ENCODE measurements around the gene HOXB2. TPM values are rescaled to one million over a fixed set of nuclear protein-coding genes. Genes with fewer than 3 reads are reported as not detected.

The HOXB2 gene
- total and polyA plus RNA-seq, 9 of the 15 experiments (the other 6 are each of a cell fraction or from before 2014, with no cell fraction given) = 2.1 to 97.7 (median 21.2) TPM

DNA sequence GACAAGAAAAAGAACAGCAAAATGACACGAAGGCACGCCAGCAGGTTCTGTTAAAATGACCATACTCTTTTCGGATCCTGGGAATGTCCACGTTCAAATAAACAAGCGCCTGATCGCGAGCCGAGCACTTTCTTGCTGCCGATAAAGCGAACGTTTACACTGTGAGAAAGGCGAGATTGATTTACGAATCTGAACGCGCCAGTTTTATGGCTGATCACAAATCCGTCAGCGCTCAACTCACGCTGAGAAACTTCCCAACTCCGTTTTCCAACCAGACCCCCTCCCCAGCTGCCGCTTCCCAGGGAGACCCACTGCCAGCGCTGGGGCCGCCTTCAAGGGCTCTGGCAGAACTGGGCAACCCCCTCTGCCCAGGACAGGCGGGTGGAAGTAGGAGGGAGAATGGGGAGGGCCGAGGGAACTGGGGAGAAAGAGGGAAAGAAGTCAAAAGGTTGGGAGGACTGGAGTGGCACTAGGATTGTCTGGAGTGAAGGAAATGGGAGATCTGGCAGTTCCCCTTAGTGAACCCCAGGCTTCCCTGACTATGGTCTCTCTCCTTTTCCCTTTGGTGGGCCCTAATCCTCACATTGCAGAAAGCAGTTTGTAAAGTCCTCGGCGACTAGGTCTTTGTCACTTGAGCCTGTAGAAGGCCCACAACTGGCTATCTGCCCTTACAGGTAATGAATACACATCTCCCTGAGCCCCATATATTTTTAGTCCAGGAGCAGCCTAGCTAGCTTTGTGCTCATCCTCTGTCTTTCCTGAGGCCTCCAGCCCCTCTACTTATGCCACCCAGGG is 26.3 kb upstream of the HOXB2 start (continued):
- TF ChIP-seq ZNF77 (CRISPR knock-in tag; IDR thresholded peaks at IDR 0.05) = no peak
- TF ChIP-seq, protein P1, sequence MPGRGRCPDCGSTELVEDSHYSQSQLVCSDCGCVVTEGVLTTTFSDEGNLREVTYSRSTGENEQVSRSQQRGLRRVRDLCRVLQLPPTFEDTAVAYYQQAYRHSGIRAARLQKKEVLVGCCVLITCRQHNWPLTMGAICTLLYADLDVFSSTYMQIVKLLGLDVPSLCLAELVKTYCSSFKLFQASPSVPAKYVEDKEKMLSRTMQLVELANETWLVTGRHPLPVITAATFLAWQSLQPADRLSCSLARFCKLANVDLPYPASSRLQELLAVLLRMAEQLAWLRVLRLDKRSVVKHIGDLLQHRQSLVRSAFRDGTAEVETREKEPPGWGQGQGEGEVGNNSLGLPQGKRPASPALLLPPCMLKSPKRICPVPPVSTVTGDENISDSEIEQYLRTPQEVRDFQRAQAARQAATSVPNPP (IDR thresholded peaks at IDR 0.05; ENCODE audit: borderline replicate concordance, insufficient read depth, insufficient read length) = no peak
- TF ChIP-seq, protein P2, sequence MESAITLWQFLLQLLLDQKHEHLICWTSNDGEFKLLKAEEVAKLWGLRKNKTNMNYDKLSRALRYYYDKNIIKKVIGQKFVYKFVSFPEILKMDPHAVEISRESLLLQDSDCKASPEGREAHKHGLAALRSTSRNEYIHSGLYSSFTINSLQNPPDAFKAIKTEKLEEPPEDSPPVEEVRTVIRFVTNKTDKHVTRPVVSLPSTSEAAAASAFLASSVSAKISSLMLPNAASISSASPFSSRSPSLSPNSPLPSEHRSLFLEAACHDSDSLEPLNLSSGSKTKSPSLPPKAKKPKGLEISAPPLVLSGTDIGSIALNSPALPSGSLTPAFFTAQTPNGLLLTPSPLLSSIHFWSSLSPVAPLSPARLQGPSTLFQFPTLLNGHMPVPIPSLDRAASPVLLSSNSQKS (CRISPR knock-in tag; IDR thresholded peaks at IDR 0.05) = no peak
- no peak for TF ChIP-seq ZNF512 (tag; IDR thresholded peaks at IDR 0.05)
- TF ChIP-seq SIN3B (IDR thresholded peaks at IDR 0.05; ENCODE audit: low read depth) = no peak
- TF ChIP-seq, protein P3, sequence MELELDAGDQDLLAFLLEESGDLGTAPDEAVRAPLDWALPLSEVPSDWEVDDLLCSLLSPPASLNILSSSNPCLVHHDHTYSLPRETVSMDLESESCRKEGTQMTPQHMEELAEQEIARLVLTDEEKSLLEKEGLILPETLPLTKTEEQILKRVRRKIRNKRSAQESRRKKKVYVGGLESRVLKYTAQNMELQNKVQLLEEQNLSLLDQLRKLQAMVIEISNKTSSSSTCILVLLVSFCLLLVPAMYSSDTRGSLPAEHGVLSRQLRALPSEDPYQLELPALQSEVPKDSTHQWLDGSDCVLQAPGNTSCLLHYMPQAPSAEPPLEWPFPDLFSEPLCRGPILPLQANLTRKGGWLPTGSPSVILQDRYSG (tag; conservative IDR thresholded peaks at IDR 0.05; ENCODE audit: low read depth) = no peak
- no peak for TF ChIP-seq CBX8 (IDR thresholded peaks at IDR 0.05; ENCODE audit: borderline replicate concordance, extremely low read depth, low read depth, low read length, poor library complexity, severe bottlenecking)
- TF ChIP-seq, protein P4, sequence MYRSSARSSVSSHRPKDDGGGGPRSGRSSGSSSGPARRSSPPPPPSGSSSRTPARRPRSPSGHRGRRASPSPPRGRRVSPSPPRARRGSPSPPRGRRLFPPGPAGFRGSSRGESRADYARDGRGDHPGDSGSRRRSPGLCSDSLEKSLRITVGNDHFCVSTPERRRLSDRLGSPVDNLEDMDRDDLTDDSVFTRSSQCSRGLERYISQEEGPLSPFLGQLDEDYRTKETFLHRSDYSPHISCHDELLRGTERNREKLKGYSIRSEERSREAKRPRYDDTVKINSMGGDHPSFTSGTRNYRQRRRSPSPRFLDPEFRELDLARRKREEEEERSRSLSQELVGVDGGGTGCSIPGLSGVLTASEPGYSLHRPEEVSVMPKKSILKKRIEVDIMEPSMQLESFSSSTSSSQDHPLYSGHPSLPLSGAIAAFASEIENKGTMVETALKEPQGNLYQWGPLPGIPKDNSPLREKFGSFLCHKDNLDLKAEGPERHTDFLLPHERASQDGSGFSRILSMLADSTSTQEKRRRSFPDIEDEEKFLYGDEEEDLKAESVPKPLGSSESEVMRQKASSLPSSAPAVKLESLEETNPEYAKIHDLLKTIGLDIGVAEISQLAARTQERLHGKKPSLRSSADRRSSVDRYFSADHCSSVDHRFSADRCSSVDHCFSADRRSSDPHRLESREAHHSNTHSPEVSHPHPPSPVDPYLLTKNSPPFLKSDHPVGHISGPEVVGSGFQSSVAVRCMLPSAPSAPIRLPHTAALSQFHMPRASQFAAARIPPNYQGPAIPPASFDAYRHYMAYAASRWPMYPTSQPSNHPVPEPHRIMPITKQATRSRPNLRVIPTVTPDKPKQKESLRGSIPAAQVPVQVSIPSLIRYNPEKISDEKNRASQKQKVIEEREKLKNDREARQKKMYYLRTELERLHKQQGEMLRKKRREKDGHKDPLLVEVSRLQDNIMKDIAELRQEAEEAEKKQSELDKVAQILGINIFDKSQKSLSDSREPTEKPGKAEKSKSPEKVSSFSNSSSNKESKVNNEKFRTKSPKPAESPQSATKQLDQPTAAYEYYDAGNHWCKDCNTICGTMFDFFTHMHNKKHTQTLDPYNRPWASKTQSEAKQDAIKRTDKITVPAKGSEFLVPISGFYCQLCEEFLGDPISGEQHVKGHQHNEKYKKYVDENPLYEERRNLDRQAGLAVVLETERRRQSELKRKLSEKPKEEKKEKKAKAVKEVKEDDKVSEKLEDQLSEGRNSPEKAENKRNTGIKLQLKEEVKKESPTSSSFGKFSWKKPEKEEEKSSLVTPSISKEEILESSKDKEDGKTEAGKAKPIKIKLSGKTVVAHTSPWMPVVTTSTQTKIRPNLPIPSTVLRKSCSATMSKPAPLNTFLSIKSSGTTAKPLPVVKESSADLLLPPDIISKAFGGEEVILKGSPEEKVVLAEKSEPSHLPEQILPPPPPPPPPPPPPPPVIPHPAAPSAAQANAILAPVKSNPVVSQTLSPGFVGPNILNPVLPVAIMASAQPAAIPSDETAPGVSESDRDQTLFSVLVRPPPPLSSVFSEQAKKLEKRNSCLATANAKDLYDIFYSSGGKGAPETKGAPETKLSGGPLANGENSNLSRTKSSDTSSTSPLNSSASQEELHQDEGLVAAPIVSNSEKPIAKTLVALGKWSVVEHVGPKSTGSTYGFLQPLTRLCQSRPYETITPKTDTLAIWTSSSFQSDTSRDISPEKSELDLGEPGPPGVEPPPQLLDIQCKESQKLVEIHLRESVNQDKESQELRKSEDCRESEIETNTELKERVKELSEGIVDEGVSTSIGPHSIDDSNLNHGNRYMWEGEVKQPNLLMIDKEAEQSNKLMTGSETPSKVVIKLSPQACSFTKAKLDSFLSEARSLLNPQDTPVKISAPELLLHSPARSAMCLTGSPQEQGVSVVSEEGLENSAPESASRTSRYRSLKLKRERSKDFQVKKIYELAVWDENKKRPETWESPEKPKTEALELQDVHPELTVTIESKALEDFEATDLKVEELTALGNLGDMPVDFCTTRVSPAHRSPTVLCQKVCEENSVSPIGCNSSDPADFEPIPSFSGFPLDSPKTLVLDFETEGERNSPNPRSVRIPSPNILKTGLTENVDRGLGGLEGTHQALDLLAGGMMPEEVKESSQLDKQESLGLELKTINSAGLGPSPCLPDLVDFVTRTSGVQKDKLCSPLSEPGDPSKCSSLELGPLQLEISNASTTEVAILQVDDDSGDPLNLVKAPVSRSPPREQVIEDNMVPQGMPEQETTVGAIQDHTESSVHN (IDR thresholded peaks at IDR 0.05; ENCODE audit: borderline replicate concordance in 1 of 2, low read depth in 1 of 2) = no peak
- TF ChIP-seq NCOA2 (IDR thresholded peaks at IDR 0.05; ENCODE audit: partially characterized antibody in 2 of 2) = no peak
- no peak for TF ChIP-seq ZNF23 (CRISPR knock-in tag; IDR thresholded peaks at IDR 0.05)
- no peak for TF ChIP-seq MXI1 (IDR thresholded peaks at IDR 0.05; ENCODE audit: low read depth, low read length)
